Heart left ventricle (tissue), 13 donors: ENCODE measurements around the gene CFAP73.

Experiments used
- POLR2A ChIP-seq, 2 donors: fragments of 450-650 bp; IDR thresholded peaks; one replicate each; pipeline ENCODE4 v1.6.1; 2017; ENCODE audit warnings: antibody characterized with exemption in 2 of 2, mild to moderate bottlenecking in 2 of 2, moderate library complexity in 2 of 2
- TF ChIP-seq, protein P1 (sequence below), 12 donors: fragments of 200-600 bp; sonication (generic) in 4 of 12; IDR thresholded peaks; one replicate each; pipeline versions ENCODE4 v1.5.0 to v1.8.0; 2018 to 2022; ENCODE audit warnings: antibody characterized with exemption in 12 of 12, mild to moderate bottlenecking in 5 of 12
- donor health status: ischemic (EF 13 %, LVEDD 7.1; RV severe dilation, severe dysfunction).
- donor health status: DM: no; HTN: yes; CAD: no.
- donor health status: DM: no; HTN: no; CAD: no.
- donor health status: ischemic (EF 25% LVEDD 6.9; RV normal size, moderate dysfunction).
- donor health status: ischemic (EF 25% LVEDD 5.7; RV mildly dilated, moderate dysfunction).
- donor health status: ischemic (EF 35%, LVEDD 5.7; RV mildly dilated, moderate dysfunction).
- donor health status: nonischemic (EF 11% LVEDD 7.7; RV severe dilation, severe dysfunction).
- donor health status: DM: yes; HTN: yes; CAD: no.
- donor health status: PGD.
- donor health status: ischemic (EF 29% LVEDD 5.4; RV normal size, mild dysfunction).
- donor health status: nonischemic (EF 23%, LVEDD 6.1; RV moderate dilation, normal function).

DNA sequence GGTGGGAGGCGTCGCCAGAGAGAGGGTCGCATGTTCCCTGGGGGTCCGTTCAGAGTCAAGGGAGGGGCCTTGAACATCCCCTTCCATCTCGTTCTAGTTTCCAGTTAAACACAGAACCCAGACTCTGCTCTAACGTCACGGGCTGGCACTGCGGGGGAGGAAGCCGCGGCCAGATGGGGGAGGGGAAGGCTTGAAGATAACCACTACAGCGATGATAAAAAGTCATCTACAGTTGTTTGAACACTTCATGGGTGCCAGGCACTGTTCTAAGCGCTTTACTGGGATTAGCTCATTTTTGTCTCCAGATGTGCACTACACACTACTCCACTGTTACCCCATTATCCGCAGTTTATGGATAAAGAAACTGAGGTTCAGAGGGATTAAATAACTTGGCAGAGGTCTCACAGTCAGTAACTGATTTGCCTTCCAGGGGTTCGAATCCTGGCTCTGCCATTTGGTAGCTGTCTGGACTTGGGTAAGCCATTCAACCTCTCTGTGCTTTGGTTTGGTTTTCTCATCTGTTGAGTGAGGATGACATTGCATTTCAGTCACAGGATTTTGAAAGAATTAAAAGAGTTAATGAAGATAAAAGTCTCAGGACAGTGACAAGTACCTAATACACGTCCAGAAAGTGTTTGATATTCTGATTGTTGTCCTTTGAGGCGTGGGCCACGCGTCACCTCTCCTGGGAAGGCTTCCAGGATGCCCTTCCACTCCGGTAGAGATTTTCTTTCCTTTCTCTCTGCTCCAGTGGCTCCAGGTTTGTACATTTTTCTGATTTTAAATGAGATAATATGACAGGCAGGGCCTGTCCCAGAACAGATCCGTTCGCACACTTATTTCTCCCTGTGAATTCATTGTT is 13.2 kb upstream of the CFAP73 start:
- no peak for TF ChIP-seq POLR2A (IDR thresholded peaks at IDR 0.05)
- TF ChIP-seq, protein P1, sequence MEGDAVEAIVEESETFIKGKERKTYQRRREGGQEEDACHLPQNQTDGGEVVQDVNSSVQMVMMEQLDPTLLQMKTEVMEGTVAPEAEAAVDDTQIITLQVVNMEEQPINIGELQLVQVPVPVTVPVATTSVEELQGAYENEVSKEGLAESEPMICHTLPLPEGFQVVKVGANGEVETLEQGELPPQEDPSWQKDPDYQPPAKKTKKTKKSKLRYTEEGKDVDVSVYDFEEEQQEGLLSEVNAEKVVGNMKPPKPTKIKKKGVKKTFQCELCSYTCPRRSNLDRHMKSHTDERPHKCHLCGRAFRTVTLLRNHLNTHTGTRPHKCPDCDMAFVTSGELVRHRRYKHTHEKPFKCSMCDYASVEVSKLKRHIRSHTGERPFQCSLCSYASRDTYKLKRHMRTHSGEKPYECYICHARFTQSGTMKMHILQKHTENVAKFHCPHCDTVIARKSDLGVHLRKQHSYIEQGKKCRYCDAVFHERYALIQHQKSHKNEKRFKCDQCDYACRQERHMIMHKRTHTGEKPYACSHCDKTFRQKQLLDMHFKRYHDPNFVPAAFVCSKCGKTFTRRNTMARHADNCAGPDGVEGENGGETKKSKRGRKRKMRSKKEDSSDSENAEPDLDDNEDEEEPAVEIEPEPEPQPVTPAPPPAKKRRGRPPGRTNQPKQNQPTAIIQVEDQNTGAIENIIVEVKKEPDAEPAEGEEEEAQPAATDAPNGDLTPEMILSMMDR (IDR thresholded peaks at IDR 0.05): no peak
